ENCODE results near the gene BNC2.
"Not testable (repeated sequence)": the region's sequence is repeated elsewhere in the genome, so short reads cannot be mapped to it uniquely, and the experiment has no call there.

Gene BNC2

GRCh38 chr9:16870596-16871335 is at the start of gene BNC2:
Gene BNC2 (minus strand): TSS chr9:16870670. CDS start chr9:16870648, 22 bp downstream.
- DNase-seq: no peak

- DNase-seq: no peak
These were observed 48.5 kb upstream of the BNC2 start for GRCh38 chr9:16918920-16919319.

- no peak for DNase-seq
These were observed 44.8 kb upstream of the BNC2 start for GRCh38 chr9:16915126-16915831.

- DNase-seq: no peak
These were observed 41.7 kb upstream of the BNC2 start for GRCh38 chr9:16912197-16912596.

GRCh38 chr9:16908206-16908605 is 37.7 kb upstream of the BNC2 start:
- not testable (repeated sequence) for DNase-seq

- no peak for DNase-seq
These were observed 34.2 kb upstream of the BNC2 start for GRCh38 chr9:16904655-16905054.

- DNase-seq: no peak
These were observed 31.1 kb upstream of the BNC2 start for GRCh38 chr9:16901590-16901989.

- no peak for DNase-seq
These were observed 29.1 kb upstream of the BNC2 start for GRCh38 chr9:16899606-16900005.

- DNase-seq: no peak
These were observed 28.0 kb upstream of the BNC2 start for GRCh38 chr9:16898464-16898863.

GRCh38 chr9:16888594-16888993 is 18.1 kb upstream of the BNC2 start:
- DNase-seq: no peak

- no peak for DNase-seq
These were observed 15.5 kb upstream of the BNC2 start for GRCh38 chr9:16885931-16886330.

- no peak for DNase-seq
These were observed 14.6 kb upstream of the BNC2 start for GRCh38 chr9:16884952-16885513.

GRCh38 chr9:16884373-16884772 is 13.9 kb upstream of the BNC2 start:
- DNase-seq: no peak

GRCh38 chr9:16883586-16883985 is 13.1 kb upstream of the BNC2 start:
- no peak for DNase-seq

GRCh38 chr9:16882440-16882839 is 12.0 kb upstream of the BNC2 start:
- DNase-seq: not testable (repeated sequence)

- no peak for DNase-seq
These were observed 8.9 kb upstream of the BNC2 start for GRCh38 chr9:16879416-16879815.

GRCh38 chr9:16877256-16877655 is 6.8 kb upstream of the BNC2 start:
- no peak for DNase-seq

GRCh38 chr9:16873126-16873802 is 2.8 kb upstream of the BNC2 start:
- no peak for DNase-seq

- DNase-seq: no peak
These were observed 1.1 kb upstream of the BNC2 start for GRCh38 chr9:16871336-16872151.

GRCh38 chr9:16869882-16870595 is 431 bp downstream of the BNC2 start:
- no peak for DNase-seq

- DNase-seq: no peak
These were observed 1.2 kb downstream of the BNC2 start for GRCh38 chr9:16869131-16869881.

Measured in NCI-H510A treated with DMSO at 0.1 percent for 48 hours (cell line).